Duodenal mucosa (tissue), 2 donors: ENCODE results near the gene HIC1.

Source experiments
- H3K27ac ChIP-seq: one replicate; pipeline ENCODE4 v1.7.0; 2013; ENCODE audit warnings: low read depth, low read length
- H3K27me3 ChIP-seq, 2 donors: one replicate each; pipeline ENCODE4 v1.7.0; 2013; ENCODE audit warnings: low read length in 2 of 2, control low read depth in 1 of 2; ENCODE audit not compliant: insufficient read depth in 2 of 2, control insufficient read depth in 1 of 2
- H3K36me3 ChIP-seq, 2 donors: one replicate each; pipeline ENCODE4 v1.7.0; 2013; ENCODE audit warnings: low read length in 2 of 2, control low read depth in 1 of 2; ENCODE audit not compliant: insufficient read depth in 2 of 2, control insufficient read depth in 1 of 2
- H3K4me1 ChIP-seq, 2 donors: one replicate each; pipeline ENCODE4 v1.7.0; 2013; ENCODE audit warnings: low read length in 2 of 2, control low read depth in 1 of 2; ENCODE audit not compliant: insufficient read depth in 2 of 2, control insufficient read depth in 1 of 2
- H3K4me3 ChIP-seq, 2 donors: one replicate each; pipeline ENCODE4 v1.7.0; 2013; ENCODE audit warnings: low read length in 2 of 2, low read depth in 1 of 2
- H3K9ac ChIP-seq, 2 donors: one replicate each; pipeline ENCODE4 v1.7.0; 2013; ENCODE audit warnings: low read length in 2 of 2, low read depth in 1 of 2
- H3K9me3 ChIP-seq, 2 donors: one replicate each; pipeline ENCODE4 v1.7.0; 2013; ENCODE audit warnings: low read length in 2 of 2, control low read depth in 1 of 2; ENCODE audit not compliant: control insufficient read depth in 1 of 2

Gene HIC1

DNA sequence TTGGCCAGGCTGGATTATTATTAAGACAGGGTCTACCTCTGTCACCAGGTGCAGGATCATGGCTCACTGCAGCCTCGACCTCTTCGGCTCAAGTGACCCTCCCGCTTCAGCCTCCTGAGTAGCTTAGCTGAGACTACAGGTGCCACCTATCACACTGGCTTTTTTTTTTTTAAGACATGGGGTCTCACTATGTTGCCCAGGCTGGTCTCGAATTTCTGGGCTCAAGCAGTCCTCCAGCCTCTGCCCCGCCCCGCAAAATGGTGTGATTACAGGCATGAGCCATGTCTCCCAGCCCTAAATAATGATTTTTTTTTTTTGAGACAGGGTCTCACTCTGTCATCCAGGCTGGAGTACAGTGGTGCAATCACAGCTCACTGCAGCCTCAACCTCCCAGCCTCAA lies 7.3 kb upstream of the HIC1 start:
- H3K9me3 ChIP-seq, result no peaks in the 10 kb centered on the region
- no peak overlapping the region for H3K27ac ChIP-seq
- H3K36me3 ChIP-seq, result peaks cover 0 to 18% of the 10 kb centered on the region in 2 donors
- H3K4me3 ChIP-seq, result no peak overlapping the region
- peaks cover 0 to 10% of the 10 kb centered on the region in 2 donors for H3K27me3 ChIP-seq
- H3K9ac ChIP-seq, result no peak overlapping the region
- peaks cover 14 to 16% of the 10 kb centered on the region in 2 donors for H3K4me1 ChIP-seq

DNA sequence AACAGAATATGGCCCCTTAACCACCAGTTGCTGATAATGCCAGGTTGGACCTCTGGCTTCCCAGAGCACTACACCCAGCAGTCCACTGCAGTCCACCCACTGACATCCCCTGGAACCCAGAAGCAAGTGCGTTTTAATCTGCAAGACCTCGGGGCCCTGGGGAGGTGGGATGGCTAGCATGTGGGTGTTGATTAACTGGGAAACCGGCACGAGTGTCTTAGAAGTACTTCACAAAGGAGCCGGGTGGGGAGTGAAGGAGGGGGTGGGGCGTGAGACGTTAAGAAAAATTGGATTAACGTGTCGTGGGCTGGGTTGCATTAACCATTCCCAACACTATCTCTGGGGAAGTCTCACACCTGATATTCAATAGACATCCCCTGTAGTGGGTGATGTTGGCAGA lies 6.1 kb upstream of the HIC1 start:
- Histone ChIP-seq H3K4me1 (peaks cover 7 to 13% of the 10 kb centered on the region in 2 donors), H3K9ac (no peak overlapping the region), H3K9me3 (no peaks in the 10 kb centered on the region), H3K36me3 (peaks cover 0 to 7% of the 10 kb centered on the region in 2 donors), H3K27me3 (peaks cover 6 to 10% of the 10 kb centered on the region in 2 donors), H3K4me3 (peak overlapping the region in 1 of 2 donors; percentile 75), H3K27ac (no peak overlapping the region)

DNA sequence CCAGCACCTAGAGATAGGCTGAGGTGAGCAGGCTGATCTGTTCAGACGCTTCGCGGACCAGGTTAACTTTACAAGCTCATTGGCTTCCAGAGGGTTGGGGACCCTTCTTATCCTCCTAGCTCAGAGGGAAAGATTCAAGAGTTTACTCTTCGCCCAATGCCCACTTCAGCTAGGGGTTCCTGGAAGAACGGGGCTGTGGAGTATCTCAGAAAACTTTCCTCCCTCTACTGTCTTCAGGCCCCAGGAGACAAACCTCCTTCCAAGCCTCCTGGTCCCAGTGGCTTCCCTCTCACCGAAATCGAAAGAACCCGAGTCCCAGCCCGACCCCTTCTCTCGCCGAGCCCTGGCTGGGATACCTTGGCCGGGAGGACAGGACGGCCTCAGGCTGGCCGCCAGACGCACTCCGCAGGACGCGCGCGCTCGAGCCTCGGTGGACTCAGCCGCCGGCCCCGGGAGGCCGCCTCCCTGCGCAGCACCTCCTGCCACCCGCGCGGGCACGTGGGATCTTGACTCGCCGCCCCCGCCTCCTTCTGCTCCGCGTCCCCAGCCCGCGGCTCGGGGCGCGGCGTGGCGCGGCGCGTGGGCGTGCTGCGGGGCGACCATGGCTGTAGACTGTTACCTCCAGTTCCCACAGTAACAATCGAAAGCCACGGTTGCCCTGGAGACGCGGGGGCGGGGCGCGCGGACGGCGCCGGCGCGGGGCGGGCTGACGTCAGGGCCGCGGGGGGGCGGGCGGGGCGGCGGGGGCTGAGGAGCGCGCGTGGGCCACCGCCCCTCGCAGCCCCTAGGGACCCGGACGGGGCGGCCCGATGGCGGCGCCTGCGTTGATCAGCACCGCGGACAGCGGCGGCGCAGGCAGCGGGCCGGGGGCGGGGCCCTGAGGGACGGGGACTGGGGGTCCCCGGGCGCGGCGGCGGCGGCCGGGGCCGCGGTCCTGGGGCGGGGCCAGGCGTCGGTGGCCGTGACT lies 5.3 kb upstream of the HIC1 start:
- no peaks in the 10 kb centered on the region for H3K36me3 ChIP-seq
- H3K27ac ChIP-seq, result peak overlapping the region; percentile 42
- peak overlapping the region; percentile 38 to 52 for H3K9ac ChIP-seq
- H3K4me1 ChIP-seq, result peaks cover 14 to 16% of the 10 kb centered on the region in 2 donors
- no peaks in the 10 kb centered on the region for H3K9me3 ChIP-seq
- H3K27me3 ChIP-seq, result peaks cover 11 to 17% of the 10 kb centered on the region in 2 donors
- peak overlapping the region; percentile 72 to 75 for H3K4me3 ChIP-seq

DNA sequence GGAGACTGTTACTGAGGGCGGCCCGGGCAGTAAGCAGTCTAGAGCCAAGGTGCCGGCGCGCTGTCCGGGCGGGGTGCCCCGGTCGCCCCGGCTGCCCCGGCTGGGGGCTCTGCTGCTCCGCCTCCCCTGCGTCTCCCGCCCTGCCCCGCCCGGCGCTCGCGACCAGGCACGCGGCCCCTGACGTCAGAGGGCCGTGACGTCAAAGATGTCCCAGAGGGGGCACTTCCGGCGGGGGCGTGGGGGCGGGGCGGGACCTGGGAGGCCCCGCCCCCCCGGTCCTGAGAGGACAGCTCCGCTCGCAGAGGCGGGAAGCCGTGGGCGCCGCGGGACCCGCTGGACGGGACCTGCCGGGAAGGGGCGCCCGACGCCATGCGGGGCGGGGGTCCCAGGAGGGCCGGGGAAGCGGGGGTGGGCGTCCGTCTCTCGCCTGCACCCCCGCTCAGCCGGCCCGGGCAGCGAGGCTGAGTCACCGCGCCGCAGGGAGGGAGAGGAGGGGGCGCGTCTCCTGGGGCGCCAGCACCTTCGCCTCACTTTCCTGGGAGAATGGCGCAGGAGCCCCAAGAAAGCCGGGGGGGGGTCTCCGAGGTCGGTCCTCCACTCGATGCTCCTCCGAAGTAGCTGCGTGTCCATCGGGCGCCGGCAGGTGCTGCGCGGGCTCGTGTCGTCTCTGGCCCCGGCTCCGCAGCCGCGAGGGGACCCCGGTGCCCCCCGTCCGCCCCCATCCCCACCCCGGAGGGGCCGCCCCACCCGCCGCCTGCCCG lies 4.4 kb upstream of the HIC1 start:
- Histone ChIP-seq H3K9me3 (no peaks in the 10 kb centered on the region), H3K9ac (no peak overlapping the region), H3K36me3 (no peaks in the 10 kb centered on the region), H3K4me1 (peaks cover 16% of the 10 kb centered on the region in 2 donors), H3K27me3 (peaks cover 12 to 17% of the 10 kb centered on the region in 2 donors), H3K4me3 (peak overlapping the region in 1 of 2 donors; percentile 45), H3K27ac (no peak overlapping the region)

DNA sequence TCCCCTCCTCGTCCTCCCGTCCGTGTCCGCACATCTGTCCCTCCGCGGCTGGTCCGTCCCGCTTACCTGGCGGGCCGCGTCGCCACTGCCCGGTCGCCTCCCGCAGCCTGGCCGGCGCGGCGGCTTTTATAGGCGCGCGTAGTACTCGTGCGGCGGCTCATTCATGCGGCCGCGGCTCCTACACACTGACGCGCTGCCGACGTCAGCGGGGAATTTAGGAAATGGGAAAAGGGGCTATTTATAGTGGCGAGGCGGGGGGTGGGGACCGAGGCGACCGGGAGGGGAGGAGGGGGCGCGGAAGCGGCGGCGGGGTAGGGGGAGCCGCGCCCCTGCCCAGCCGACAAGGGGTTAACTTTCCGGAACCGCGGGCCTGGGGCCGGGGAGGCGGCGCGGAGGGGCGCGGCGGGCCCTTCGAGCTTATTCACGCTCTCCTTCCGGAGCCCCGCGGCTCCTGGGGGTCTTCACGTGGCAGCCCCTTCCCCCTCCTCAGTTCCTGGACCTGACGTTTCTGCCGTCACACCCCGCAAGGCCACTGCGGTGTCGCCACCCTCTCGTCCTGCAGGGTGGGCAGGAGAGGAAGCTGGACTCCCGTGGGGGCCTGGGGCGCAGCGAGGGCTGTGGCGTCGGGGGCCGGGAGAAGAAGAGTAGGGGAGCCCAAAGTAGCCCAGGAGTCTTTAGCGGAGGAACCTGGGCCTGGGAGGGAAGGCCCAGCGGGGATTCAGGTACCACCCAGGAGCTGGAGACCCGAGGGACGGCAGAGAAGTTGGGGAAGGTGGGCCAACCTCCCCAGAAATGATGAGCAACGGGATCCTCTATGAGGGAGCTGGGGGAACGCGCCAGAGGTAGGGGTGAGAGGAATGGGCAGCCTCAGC lies 3.6 kb upstream of the HIC1 start:
- H3K4me3 ChIP-seq, result no peak overlapping the region
- H3K27me3 ChIP-seq, result peaks cover 12 to 19% of the 10 kb centered on the region in 2 donors
- peaks cover 16% of the 10 kb centered on the region in 2 donors for H3K4me1 ChIP-seq
- H3K36me3 ChIP-seq, result no peaks in the 10 kb centered on the region
- no peak overlapping the region for H3K9ac ChIP-seq
- no peaks in the 10 kb centered on the region for H3K9me3 ChIP-seq
- H3K27ac ChIP-seq, result no peak overlapping the region

DNA sequence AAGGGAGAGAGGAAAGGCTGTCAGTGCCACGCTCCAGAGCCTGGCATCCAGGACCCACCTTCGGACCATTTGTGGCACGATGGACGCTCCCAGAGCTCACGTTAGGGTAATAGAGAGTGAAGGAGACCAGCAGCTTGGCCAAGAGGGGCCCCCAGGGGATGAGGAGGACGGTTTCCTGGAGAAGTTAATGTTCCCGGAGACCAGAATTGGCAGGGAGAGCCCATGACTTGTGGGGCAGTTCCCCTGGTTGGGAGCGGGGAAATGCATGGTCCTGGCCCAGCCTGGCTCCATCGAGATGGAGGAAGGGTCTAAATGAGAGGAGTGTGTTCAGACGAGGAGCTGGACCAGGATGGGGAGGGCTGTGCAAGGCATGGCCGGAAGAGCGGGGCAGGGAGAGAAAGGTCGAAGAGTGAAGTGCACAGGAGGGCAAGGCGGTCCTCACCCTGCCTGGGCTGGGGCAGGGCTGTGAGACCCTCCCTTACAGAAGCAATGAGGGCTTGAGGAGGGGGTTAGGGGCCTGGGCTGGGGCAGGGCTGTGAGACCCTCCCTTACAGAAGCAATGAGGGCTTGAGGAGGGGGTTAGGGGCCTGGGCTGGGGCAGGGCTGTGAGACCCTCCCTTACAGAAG lies 2.9 kb upstream of the HIC1 start:
- Histone ChIP-seq H3K27ac (no peak overlapping the region), H3K4me1 (peaks cover 16 to 20% of the 10 kb centered on the region in 2 donors), H3K9me3 (no peaks in the 10 kb centered on the region), H3K27me3 (peaks cover 12 to 22% of the 10 kb centered on the region in 2 donors), H3K4me3 (no peak overlapping the region), H3K9ac (no peak overlapping the region), H3K36me3 (no peaks in the 10 kb centered on the region)

DNA sequence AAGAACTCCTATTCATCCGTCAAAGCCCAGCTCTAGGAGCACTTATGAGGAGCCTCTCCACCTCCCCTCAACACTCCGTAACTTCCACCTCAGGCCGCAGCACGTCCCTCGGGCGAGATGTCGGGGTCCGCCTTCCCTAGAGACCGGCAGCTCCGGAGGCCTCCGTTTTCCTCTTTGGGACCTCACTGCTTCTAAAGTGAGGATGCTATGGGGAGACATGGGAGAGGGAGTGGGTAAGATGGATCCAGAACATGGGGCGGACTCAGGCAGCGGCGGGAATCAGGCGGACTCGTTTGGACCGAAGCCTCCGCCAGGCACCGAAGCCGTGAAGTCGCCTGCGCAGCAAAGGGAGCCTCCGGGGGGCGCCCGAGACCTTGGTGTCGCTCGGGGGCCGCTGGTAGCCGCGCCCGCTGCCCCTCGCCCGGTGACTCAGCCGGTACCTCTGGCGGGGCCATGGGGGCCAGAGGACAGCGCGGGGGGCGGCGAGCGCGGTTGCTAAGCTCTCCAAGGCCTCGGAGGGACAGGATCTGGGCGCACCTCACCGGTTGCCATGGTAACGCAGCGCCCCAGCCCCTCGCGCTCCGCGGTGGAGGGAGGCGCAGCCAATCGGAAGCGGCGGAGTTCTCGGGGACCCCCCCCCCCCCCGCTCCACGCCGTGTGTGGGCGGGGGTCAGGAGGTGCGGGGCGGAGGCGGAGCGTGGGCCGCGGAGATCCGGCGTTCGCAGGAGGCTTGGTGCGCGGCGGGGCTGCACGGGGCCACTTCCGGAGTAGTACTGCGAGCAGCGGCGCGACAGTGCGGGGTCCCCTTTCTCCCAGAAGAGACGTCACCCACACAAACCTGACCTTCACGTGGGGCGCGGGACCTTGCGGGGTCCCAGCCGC lies 1.3 kb upstream of the HIC1 start:
- H3K4me3 ChIP-seq, result peak overlapping the region; percentile 55 to 60
- peak overlapping the region; percentile 50 for H3K27ac ChIP-seq
- H3K9ac ChIP-seq, result no peak overlapping the region
- H3K36me3 ChIP-seq, result no peaks in the 10 kb centered on the region
- H3K9me3 ChIP-seq, result no peaks in the 10 kb centered on the region
- peaks cover 19 to 29% of the 10 kb centered on the region in 2 donors for H3K27me3 ChIP-seq
- peaks cover 21 to 26% of the 10 kb centered on the region in 2 donors for H3K4me1 ChIP-seq

DNA sequence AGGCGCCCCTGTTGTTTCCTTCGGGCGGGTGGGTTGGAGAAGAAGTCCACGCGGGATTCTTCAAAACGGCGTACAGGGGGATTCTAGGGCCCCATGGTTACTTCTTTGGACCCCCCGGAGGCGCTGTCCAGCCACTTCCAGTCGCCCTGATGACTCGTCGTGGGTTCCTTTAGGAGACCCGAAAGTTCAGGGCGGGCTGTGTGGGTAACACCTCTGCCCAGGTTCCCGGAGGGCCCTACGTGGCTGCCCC lies 716 bp upstream of the HIC1 start:
- peak overlapping the region; percentile 50 for H3K27ac ChIP-seq
- no peaks in the 10 kb centered on the region for H3K9me3 ChIP-seq
- H3K27me3 ChIP-seq, result peaks cover 19 to 29% of the 10 kb centered on the region in 2 donors
- peak overlapping the region; percentile 55 to 60 for H3K4me3 ChIP-seq
- H3K4me1 ChIP-seq, result peaks cover 16 to 22% of the 10 kb centered on the region in 2 donors
- H3K36me3 ChIP-seq, result no peaks in the 10 kb centered on the region
- peak overlapping the region in 1 of 2 donors; percentile 33 for H3K9ac ChIP-seq
